Measurements from ENCODE around the gene FNDC7. TPM values are rescaled to one million over a fixed set of nuclear protein-coding genes. Genes with fewer than 3 reads are reported as not detected.

Gene FNDC7
- total and polyA plus RNA-seq, 9 of the 15 experiments (the other 6 are each of a cell fraction or from before 2014, with no cell fraction given), result not detected

DNA sequence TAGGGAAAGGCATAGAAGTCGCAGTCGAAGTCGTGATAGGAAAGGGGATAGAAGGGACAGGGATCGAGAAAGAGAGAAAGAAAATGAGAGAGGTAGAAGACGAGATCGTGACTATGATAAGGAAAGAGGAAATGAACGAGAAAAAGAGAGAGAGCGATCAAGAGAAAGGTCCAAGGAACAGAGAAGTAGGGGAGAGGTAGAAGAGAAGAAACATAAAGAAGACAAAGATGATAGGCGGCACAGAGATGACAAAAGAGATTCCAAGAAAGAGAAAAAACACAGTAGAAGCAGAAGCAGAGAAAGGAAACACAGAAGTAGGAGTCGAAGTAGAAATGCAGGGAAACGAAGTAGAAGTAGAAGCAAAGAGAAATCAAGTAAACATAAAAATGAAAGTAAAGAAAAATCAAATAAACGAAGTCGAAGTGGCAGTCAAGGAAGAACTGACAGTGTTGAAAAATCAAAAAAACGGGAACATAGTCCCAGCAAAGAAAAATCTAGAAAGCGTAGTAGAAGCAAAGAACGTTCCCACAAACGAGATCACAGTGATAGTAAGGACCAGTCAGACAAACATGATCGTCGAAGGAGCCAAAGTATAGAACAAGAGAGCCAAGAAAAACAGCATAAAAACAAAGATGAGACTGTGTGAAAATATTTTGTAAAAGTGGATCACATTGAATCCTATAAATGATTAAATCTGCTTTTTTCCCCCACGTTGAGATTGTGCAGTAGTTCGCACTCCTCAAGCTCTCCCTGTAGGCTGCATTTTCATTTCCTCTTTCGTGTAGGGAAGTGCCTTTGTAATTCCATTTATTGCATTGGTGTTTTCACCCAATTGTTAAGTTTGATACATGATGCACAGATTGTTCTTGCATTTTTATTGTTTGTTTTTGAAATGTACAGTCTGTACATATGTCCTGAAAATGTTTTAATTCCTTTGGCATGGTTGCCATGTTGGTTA, 13.1 kb upstream of the FNDC7 start (continued):
- no peak for TF ChIP-seq NFYB (IDR thresholded peaks at IDR 0.05; ENCODE audit: extremely low read depth, insufficient read length)
- no peak for TF ChIP-seq ZNF354B (CRISPR knock-in tag; IDR thresholded peaks at IDR 0.05)
- TF ChIP-seq SMAD1 (IDR thresholded peaks at IDR 0.05; ENCODE audit: low read depth, low read length, partially characterized antibody), result no peak
- TF ChIP-seq POLR2B (IDR thresholded peaks at IDR 0.05; ENCODE audit: low read depth, partially characterized antibody), result peak; percentile 87
- no peak for TF ChIP-seq ESRRB (CRISPR knock-in tag; IDR thresholded peaks at IDR 0.05; ENCODE audit: borderline replicate concordance)
- no peak for TF ChIP-seq NRF1 (conservative IDR thresholded peaks at IDR 0.05 in 1 of 2, IDR thresholded peaks at IDR 0.05 in 1 of 2)
- no peak for TF ChIP-seq ZMIZ1 (IDR thresholded peaks at IDR 0.05; ENCODE audit: low read depth in 2 of 2, low read length in 2 of 2)
- TF ChIP-seq MYNN (IDR thresholded peaks at IDR 0.05), result no peak
- no peak for TF ChIP-seq MYNN (CRISPR knock-in tag; IDR thresholded peaks at IDR 0.05)
- TF ChIP-seq SRSF1 (IDR thresholded peaks at IDR 0.05; ENCODE audit: low read depth, low read length), result no peak
- TF ChIP-seq TSC22D4 (tag; IDR thresholded peaks at IDR 0.05), result peak; percentile 27; the same call in 1 of the 2 replicates
- TF ChIP-seq, protein P1, sequence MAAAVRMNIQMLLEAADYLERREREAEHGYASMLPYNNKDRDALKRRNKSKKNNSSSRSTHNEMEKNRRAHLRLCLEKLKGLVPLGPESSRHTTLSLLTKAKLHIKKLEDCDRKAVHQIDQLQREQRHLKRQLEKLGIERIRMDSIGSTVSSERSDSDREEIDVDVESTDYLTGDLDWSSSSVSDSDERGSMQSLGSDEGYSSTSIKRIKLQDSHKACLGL (CRISPR knock-in tag; IDR thresholded peaks at IDR 0.05; ENCODE audit: borderline replicate concordance, poor library complexity, severe bottlenecking), result no peak
- TF ChIP-seq TCF7 (IDR thresholded peaks at IDR 0.05; ENCODE audit: borderline replicate concordance), result no peak
- TF ChIP-seq MECOM (CRISPR knock-in tag; IDR thresholded peaks at IDR 0.05), result no peak
- no peak for TF ChIP-seq MEF2D (tag; conservative IDR thresholded peaks at IDR 0.05; ENCODE audit: low read depth)
- TF ChIP-seq HINFP (tag; conservative IDR thresholded peaks at IDR 0.05; ENCODE audit: low read depth), result no peak
- TF ChIP-seq NKRF (IDR thresholded peaks at IDR 0.05; ENCODE audit: borderline replicate concordance), result 0 out of 2 replicates have a peak, but pooled peaks have one; percentile 33
- TF ChIP-seq SMAD3 (CRISPR knock-in tag; conservative IDR thresholded peaks at IDR 0.05), result no peak
- TF ChIP-seq DMBX1 (CRISPR knock-in tag; IDR thresholded peaks at IDR 0.05; ENCODE audit: borderline replicate concordance), result no peak
- TF ChIP-seq KHSRP (IDR thresholded peaks at IDR 0.05), result peak; percentile 49; the same call in 1 of the 2 replicates
